GM21381 (cell line): ENCODE data around the gene USH1G.
"Not testable (repeated sequence)": the region's sequence is repeated elsewhere in the genome, so short reads cannot be mapped to it uniquely, and the experiment has no call there.

Source experiments
- ATAC-seq: cut with Tn5 transposase; IDR thresholded peaks from one replicate; pipeline ENCODE4 v1.9.1; 2021; ENCODE audit warnings: mild to moderate bottlenecking, moderate library complexity; ENCODE audit not compliant: unreplicated experiment

USH1G gene

DNA sequence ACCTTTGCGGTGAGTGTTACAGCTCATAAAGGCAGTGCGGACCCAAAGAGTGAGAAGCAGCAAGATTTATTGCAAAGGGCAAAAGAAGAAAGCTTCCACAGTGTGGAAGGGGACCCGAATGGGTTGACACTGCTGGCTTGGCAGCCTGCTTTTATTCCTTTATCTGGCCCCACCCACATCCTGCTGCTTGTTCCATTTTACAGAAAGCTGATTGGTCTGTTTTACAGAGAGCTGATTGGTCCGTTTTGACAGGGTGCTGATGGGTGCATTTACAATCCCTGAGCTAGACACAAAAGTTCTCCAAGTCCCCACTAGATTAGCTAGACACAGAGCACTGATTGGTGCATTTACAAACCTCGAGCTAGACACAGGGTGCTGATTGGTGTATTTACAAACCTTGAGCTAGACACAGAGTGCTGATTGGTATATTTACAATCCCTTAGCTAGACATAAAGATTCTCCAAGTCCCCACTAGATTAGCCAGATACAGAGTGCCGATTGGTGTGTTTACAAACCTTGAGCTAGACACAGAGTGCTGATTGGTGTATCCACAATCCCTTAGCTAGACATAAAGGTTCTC, 16.8 kb downstream of the USH1G start:
- not testable (repeated sequence) for ATAC-seq

DNA sequence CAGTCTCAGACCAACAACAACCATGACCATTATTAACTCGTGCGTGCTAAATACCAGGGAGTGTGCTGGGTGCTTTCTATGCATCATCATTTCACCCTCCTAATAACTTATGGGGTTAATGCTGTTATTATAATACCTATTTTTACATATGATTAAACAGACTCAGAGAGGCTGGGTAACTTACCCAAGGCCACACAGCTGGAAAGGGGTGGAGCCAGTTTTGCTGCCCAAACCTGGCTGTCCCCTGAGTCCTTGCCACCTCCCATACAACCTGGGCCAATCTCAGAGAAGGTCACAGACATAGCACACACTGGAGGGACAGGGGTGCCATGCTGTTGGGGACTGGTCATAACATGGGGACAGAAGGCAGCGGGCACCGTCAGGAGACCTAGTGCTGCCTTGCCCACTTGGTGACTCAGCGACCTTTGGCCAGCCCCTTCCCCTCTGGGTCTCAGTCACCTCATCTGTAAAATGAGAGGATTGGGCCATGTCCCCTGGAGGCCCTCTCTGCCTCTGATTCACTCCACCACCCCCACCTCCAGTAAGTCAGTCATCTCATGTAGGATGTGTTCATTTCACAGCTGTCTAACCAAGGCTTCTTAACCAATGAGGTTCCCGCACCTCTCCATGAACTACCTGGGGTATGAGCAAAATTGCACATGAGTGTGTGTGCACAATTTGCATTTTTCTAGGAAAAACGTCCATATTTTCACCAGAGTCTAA, 18.2 kb downstream of the USH1G start:
- ATAC-seq, result no peak

GRCh38 chr17:74903671-74904070, 19.4 kb downstream of the USH1G start:
- no peak for ATAC-seq

DNA sequence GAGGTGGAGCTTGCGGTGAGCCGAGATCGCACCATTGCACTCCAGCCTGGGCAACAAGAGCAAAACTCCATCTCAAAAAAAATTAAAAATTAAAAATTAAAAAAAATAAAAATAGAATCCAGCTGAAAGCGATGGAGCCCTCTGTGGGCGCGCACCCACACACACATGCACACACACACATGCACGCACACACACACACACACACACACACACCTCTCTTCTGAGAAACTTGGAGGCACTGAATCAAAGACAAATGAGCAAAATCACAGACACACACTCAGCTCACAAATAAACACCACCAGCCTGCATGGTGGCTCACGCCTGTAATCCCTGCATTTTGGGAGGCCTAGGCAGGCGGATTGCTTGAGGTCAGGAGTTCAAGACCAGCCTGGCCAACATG, 20.0 kb downstream of the USH1G start:
- no peak for ATAC-seq

DNA sequence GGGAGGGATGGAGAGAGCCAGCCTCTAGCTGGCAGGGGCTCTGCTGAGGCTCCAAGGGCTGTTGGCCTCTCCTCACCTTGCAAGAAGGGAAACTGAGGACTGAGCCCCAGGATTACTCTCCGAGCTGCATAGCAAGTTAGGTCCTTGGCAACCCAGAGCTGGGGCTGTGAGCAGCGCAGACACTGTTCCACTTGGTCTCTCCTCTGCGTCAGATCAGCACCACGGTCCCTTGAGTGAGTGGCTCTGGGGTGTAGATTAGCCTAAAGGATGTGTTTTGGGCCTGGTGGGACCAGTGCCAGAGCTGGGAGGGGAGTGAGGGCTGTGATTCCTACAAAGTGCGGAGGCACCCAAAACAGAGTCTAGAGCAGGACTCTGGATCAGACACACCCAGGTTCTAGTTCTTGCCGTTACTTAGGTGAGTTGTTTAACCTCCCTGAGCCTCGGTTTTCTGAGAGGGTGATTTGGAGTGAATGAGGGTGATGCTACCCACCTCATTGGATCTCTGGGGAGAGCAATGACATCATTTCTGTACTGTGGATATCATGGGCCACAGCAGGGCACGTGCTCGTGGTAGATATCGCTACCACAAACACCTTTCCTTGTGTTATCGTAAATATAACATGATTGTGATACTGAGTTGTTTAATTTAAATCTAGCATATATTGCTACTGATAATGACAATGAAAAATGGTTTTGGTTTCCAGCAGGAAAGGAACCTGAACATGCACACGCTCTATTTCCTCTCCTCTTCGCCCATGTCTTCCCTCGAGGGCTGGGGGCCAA, 21.5 kb downstream of the USH1G start:
- no peak for ATAC-seq

DNA sequence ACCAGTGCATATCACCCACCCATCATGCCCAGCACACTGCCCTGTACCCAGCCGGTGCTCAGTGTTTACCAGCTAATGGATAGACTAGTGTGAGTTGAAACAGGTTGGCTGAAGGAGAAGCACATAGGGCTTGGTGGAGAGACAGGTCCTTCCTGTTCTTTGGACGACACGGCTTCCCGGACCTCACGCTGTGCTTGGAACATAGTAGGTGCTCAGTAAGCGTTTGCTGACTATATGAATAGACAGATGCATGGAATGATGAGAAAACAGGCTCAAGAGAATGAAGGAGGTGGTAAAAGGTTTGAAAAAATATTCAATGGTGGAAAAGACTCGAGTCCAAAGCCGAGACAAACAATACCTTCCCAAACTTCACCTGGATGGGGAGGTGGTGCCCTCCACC, 22.8 kb downstream of the USH1G start:
- no peak for ATAC-seq

DNA sequence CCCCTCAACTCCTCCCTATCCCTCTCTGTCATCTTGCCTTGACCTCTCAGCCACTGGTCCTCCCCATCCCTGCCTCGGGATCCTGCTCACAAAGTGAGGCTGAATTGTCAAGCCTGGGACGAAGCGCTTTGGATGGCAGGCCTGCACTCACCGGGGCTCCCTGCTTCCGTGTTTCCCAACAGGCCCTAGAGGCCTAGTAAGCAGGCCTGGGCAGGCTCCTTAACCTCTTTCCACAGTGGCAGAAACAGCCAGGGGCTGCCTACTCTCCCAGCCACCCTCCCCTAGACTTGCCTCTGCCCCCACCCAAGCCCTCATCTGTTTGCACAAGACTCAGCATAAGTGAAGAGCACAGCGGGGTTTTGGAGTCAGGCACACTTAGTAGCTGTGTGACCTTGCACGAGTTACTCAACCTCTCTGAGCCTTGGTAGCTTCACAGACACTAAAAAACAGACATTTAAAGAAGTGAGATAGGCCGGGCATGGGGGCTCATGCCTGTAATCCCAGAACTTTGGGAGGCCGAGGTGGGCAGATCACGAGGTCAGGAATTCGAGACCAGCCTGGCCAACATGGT, 24.6 kb downstream of the USH1G start:
- ATAC-seq, result no peak

DNA sequence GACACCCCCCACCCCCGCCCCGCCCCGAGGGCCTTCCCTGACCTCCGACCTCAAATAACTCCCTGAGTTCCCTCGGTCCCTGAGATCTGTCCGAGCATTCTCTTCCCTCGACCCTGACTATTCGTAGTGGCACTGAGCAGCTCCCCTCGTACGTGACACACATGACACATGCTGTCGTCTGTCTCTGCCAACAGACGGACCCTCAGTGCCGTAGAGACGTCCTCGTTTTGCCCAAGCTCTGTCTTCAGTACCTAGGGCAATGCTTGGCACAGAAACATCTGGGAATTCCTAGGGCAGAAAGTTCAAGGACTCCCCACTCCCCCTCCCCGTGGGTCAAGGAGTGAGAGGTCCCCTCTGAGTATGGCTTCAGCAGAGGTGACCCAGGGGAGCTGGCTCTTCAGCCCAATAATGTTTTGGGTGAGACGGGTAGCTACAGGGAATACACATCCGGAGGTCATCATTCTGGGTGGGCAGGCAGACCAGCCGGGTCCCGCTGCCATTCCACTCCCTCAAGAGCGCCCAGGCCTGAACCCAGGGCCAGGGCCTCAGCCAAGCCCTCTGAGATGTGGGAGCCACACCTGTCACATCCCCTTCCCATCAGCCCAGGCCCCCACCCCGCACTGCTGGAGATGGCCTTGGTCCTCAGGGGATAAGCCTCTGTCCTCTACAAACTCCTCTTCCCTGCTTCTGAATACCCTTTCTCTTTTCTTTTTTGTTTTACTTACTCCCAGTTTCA, 29.0 kb downstream of the USH1G start:
- no peak for ATAC-seq

DNA sequence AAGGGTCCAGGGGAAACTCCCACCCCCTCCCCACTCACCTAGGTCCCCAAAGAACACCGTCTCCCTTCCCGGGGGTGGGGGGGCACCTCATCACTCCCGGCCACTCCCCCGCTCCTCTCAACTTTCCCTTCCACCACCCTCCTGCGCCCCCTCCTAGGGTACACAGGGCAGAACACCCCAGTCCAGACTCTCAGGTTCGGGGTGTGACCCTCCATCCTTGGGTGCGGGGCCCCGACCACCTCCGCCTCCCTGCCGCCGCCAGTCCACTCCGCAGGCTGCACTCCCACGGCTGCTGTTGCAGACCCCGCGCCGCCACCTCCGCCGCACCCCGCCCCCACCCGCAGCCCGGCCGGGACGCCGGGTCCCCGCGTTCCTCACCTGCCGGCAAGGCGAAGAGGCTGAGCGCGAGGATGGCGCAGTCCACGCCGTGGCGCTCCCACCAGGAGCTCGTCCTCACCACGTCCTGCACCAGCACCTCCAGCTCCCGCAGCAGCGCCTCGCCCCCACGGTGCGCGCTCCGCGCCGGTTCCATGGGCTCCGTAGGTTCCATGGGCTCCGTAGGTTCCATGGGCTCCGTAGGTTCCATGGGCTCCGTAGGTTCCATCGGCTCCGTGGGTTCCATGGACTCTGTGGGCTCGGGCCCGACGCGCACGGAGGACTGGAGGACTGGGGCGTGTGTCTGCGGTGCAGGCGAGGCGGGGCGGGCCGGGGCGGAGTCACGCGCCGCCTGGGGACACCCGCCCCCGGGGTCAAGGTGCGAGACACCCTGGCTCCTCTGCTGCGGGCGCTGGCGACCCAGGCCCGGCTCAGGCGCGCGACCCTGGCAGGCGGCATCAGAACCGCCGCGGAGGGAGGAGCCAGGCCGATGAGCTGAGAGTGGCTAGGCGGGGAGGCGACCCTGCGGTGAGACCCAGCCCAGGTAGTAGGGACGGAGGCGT, 29.8 kb downstream of the USH1G start, which contains the start of gene FADS6:
TSS of gene FADS6 (minus strand) at position 660 of the 938 bp plus-strand sequence. CDS start at position 622, 38 bp downstream.
- no peak for ATAC-seq

- no peak for ATAC-seq
These were observed 30.8 kb downstream of the USH1G start for GRCh38 chr17:74892013-74892841.

DNA sequence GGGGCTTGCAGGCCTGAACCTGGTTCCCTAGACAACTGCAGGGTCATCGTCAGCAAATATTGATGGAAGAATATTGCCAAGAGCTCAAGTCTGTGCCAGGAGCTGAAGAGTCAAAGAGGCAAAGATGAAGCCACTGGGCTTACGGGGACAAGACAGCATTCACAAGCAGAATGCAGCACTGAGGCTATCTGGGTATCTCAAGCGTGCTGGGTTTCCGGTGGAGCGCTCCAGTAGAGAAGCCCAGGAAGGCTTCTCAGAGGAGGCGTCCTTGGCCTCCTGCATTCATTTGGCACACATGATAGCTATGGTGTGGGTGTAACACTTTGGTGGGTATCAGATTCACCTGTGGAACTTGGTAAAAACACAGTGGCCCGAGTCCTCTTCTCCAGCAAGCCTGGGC, 32.5 kb downstream of the USH1G start:
- no peak for ATAC-seq

GRCh38 chr17:74888469-74888868, 34.6 kb downstream of the USH1G start:
- no peak for ATAC-seq

GRCh38 chr17:74883241-74883745, 39.8 kb downstream of the USH1G start:
- ATAC-seq, result no peak

- no peak for ATAC-seq
These were observed 40.4 kb downstream of the USH1G start for GRCh38 chr17:74882517-74883240.

GRCh38 chr17:74881073-74881472, 42.0 kb downstream of the USH1G start:
- no peak for ATAC-seq

GRCh38 chr17:74879308-74879707, 43.7 kb downstream of the USH1G start:
- no peak for ATAC-seq

DNA sequence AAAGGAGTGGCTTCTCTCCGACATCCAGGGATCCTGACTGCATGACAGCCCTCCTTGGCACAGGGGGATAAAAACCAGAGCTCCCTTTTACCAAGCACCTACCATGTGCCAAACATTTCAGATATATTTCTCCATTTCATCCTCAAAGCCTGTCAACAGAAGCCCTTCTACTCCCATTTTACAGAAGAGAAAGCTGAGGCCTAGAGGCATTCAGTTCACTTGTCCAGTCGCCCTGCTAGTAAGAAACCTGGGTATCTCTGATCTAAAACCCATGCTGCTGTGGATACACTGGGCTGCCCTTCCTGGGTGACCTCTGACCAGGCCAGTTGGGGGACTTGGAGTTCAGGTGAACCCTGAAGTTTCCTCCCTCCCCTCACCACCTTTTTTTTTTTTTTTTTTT, 44.4 kb downstream of the USH1G start:
- no peak for ATAC-seq
